Stimulated activated naive CD4-positive, alpha-beta T cell (primary cell): ENCODE results near the gene ZNRD2.
A peak's percentile ranks its signal among the peaks of the same experiment; 100 is the strongest.

Source experiments
- DNase-seq, 6 experiments: peaks; one replicate each; lab custom pipeline; 2025; lab: John Stamatoyannopoulos, UW

The ZNRD2 gene

DNA sequence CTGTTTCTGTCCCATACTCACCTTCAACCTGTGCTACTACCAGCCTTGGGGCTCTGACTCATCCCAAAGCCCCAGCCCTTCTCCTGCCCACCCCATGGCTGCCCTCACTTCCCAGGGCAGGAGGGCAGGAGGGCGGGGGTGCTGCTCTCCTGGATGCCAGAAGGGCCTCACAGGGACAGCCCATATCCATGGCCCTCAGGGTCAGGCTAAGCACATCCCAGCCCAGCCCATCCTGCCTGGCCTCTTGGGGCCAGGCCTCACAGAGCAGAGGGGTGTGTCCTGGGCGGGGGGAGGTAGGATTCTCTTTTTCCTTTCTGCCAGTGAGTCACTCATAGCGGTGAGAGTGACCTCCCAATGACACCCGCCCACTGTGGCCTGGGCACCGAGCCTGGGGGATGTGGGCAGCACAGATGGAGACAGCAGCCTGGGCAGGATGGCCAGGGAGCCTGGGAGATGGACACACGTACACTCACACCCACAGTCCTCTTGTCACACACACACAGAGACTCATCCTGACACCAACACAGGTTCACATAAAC, 14.5 kb upstream of the ZNRD2 start:
- no peak for DNase-seq

DNA sequence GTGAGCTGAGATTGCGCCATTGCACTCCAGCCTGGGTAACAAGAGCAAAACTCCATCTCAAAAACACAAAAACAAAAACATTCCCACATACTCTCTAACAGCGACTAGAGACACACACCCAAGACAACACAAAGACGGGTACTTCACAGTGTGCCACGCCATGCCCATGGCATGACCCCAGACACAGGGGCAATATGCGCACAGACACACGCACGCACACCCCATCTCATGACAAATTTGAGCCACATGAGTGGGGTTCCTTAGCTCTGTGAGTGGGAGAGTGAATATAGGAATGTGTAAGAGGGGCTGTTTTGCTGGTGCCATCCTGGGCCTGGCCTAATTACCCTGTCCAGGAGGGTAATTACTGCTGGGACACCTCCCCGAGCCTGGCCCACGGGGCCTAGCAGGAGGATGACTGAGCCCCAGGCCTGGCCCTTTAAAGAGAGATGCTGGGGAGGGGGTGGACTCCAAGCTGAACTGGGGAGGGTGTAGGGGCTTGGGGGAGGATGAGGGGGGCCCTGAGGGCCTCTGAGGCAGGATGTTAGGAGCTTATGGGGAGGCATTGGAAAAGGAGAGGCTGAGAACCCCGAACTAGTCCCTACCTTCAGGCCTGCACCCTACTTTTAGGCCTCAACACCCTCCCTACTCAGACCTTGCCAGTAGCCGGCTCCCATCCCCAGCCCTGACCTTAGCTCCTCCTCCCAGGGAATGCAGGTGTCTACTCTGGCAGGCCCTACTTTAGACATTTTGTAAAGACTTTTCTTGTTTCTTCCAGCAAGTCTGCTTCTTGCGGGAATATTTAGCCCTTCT, 13.6 kb upstream of the ZNRD2 start:
- DNase-seq, result peak in 1 of 6 experiments; percentile 17

DNA sequence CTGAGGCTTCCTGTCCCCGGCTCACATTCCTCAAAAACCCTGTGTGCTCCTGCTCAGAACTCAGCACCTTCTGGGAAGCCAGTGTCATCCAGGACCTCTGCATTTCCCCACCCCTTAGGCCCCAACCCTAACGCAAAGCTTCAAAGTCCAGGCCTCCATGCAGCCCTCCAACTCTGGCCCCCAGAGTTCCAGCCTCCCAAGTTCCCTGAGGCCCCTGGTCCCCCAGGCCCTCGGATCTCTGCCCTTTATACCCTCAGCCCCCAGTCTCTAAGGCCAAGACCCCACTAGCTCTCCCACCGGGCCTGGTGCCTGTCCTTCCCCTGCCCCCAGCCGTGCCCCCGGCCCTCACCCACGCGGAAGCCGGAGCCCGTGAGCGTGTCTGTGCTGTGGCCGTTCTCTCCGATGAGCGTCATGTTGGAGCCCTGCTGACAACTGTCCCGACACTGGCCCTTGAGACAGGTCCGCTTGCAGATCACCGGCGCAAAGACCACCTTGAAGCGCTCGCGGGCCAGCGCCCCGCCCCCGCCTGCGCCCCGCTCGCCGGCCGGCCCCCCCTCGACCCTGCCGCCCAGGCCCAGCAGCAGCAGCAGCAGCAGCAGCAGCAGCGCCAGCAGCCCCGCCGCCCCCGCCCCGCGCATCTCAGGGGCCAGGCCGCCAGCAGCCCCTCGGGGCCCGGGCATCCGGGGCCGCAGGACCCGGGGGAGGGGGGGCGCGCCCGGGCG, 12.8 kb upstream of the ZNRD2 start:
- peak in 3 of 6 experiments; percentile 26 to 38 (median 34) for DNase-seq

DNA sequence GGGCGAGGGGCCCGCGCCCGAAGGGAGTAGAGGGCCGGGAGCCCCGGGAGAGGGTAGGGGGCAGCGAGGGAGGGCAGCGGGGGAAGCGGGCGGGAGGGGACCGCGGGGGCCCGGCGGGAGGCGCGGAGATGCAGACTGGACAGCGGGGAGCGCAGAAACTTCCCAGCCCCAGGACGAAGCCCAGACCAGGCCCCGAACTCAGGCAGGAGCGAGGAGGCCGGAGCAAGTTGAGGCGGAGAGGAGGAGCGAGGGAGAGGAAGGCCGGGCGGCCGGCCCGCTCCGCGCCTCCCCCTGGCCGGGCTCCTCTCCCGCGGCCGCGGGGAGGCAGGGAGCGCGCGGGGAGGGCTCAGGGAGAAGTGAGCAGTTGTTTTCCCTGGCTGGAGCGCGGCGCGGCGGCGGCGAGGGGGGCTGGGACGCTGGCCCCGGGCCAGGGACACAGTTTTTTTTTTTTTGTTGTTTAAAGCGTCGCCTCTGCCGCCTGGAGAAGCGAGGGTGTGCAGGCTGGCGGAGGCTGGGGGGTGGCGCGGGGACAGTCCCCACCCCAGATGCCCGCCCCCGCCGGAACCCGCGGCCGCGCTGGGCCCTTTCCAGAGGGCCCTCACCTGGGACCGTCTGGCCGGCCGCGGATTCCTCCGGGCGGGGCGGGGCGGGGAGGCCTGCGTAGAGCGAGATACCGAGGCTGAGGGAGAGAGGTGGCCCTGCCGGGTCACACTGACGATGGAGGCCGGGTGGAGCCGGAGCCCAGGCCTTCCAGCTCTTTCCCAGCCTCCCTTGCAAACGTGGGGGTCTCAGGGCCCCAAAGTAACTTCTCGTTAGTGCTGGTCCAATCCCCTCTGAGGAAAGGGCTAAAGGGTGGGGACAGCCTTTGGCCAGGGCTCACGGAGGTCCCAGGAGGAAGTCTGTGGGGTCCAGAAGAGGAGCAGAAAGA, 12.0 kb upstream of the ZNRD2 start, which contains the start of gene LTBP3:
Gene LTBP3, minus strand, starts transcription at position 358 of the 928 bp plus-strand sequence. CDS start 400 bp downstream, outside the sequence.
- DNase-seq, result peak in 5 of 6 experiments; percentile 26 to 59 (median 48)

DNA sequence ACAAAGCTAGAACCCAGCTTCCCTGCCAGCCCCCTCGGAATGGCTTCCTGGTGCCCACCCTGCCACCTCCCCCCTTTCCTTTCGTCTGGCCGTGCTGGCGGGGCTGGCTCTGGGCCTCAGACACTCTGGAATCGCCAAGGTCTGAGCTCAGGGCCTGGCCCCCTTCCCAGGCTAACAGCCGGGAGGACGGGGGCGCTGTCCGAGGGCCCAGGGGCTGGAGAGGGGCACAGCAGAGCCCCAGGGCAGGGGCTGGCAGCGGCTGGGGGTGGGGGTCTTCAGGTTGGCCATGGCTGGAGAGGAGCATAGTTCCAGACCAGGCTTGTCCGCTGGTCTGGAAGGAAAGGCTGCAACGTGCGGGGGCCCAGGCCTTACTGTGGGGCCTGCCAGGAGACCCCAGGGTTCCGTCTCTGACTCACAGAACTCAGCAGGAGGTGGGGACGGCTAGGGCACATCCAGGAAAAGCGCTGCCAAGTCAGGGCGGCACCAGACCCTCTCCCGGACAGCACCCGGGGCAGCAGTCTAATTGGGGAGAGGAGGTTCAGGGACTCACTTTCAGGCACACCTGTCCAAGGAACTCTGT, 11.3 kb upstream of the ZNRD2 start:
- DNase-seq, result no peak

DNA sequence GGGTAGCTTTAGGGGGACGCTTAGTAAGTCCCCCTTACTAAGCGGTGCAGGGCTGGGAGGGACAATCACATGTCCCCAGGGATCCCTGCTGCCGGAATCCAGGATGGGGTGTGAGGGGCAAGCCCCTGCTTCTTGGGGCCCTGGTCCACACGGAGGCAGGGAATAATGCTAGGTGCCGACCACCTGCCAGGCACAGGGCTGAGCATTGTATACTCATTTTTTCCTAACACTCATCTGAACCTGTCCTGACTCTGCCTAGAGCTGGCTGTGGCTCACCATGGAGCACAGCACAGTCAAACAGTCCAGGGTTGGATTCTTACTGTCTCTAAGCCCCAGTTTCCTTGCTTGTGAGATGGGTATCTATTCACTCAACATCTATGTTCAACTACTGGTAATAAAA, 10.7 kb upstream of the ZNRD2 start:
- DNase-seq, result no peak

DNA sequence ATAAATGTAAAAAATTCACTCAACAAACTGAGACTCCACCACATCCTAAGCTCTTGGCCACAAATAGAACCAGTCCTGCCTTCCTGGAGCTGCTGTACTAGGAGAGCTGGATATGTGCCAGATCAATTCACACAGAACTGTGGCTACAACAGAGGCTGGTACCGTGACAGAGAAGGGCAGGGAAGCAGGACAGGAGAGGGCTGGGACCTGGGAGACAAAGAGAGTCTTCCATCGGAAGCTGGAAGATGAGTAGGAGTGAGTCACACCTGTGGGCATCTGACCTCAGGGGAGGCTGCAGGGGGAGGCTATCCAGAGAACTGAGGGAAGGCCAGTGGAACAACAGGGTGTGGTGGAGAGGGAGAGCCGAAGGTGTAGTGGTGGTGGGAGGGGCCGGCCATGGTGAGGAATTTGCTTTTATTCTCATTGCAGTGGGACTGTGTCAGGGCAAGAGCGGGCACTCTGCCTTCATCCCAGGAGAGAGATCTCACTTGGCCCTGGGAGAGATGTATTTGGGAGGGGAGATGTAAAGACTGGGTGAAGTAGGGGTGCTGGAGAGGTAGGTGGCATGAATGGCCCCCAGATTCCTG, 10.2 kb upstream of the ZNRD2 start:
- no peak for DNase-seq

DNA sequence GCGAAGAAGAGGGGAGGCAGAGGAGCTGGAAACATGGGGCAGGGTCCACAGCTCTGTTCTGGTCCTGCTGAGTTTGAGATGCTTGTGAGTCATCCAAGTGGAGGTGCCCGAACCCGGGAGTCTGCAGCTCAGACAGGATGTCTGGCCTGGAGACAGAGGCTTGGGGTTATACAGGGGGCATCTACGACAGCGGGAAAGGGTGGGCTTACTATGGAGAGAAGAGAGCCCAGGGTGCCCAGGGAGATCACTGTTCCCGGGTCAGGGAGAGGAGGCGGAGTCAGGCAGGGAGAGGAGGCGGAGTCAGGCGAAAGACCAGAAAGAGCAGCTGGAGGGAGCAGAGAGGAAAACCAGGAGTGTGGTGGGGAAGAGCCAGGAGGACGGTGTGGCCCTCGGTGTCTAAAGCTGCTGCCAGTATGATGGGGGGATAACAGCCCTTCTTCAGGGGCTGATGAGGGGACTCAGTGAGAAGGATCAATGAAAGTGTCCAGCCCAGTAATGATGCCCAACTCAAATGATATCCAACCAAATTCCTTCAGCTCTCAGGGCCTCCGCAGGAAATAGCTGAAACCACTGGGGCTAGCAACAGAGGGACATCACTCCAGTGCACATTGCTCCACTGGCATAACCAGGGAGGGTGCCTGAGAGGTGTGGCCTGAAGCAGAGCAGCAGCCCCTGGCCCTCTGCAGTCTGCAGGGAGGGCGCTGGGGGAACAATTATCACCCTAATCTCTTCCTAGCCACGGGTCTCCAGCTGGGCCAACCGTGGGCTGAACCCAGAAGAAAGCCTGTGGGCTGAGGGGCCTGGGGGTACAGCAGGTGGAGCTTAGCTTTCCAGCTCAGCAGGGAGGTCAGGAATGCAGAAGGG, 9.5 kb upstream of the ZNRD2 start:
- no peak for DNase-seq

DNA sequence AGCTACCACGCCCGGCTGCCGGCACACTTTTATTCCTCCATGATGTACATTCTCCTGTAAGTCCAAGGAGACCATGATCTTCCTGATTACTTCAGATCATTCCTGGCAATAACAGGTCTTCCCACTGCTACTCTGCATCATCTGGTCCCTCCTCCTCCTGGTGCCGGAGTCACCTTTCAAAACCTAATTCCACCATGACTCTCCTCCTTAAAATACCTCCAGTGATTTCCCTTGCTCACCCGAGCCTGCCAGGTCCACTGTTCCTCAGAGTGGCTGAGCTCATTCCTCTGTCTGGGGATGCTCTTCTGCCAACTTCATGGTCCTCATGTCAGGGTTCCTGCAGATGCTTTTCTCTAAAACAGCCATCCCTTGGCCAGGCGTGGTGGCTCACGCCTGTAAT, 8.3 kb upstream of the ZNRD2 start:
- no peak for DNase-seq

DNA sequence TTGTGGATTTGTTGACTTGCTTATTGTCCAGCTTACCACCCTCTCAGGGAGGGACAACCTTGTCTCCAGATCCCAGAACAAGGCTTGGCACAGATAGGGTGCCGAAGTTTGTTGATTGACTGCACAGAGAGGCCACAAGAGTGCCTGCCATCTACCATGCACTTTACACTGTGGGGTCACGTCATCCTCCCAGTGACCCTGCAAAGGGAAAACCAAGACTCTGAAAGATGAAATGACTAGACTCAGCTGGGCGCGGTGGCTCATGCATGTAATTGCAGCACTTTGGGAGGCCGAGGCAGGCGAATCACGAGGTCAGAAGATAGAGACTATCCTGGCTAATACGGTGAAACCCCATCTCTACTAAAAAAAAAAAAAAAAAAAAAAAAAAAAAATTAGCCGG, 7.5 kb upstream of the ZNRD2 start:
- no peak for DNase-seq

DNA sequence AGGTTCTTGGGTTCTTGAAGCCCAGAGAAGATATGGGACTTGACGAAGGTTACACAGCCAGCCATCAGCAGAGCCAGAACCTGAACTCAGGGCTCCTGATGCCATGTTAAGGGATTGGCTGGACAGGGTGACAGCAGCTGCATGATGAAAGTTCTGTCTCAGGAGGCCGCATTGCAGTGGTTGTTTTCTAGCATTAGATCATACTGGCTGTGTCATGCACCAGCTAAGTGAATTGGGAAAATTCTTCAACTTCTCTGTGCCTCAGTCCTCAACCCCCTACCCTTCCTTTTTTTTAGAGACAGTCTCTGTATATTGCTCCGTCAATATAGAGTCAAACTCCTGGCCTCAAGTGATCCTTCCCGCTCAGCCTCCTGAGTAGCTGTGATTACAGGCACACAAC, 6.7 kb upstream of the ZNRD2 start:
- no peak for DNase-seq

DNA sequence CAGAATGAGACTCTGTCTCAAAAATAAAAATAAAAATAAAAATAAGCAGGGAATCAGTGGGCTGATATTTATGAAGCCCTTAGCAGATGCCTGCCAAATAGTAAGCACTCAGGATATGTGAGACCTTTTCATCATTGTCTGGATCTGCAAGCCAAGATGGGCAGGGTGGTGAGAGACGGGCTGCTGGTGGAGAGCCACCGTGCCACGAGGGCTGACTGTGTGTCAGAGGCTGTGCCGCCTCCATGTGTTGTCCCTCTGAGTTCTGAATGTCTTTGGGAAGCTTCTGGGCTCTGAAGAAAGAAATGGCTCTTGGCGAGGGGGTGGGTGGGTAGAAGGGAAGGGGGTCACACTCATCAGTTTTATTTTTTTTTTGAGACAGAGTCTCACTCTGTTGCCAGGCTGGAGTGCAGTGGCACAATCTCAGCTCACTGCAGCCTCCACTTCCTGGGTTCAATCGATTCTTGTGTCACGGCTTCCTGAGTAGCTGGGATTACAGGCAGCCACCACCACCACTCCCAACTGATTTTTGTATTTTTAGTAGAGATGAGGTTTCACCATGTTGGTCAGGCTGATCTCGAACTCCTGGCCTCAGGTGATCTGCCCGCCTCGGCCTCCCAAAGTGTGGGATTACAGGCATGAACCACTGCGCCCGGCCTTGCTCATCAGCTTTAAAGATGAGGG, 5.3 kb upstream of the ZNRD2 start:
- DNase-seq, result peak in 3 of 6 experiments; percentile 23 to 41 (median 40)

DNA sequence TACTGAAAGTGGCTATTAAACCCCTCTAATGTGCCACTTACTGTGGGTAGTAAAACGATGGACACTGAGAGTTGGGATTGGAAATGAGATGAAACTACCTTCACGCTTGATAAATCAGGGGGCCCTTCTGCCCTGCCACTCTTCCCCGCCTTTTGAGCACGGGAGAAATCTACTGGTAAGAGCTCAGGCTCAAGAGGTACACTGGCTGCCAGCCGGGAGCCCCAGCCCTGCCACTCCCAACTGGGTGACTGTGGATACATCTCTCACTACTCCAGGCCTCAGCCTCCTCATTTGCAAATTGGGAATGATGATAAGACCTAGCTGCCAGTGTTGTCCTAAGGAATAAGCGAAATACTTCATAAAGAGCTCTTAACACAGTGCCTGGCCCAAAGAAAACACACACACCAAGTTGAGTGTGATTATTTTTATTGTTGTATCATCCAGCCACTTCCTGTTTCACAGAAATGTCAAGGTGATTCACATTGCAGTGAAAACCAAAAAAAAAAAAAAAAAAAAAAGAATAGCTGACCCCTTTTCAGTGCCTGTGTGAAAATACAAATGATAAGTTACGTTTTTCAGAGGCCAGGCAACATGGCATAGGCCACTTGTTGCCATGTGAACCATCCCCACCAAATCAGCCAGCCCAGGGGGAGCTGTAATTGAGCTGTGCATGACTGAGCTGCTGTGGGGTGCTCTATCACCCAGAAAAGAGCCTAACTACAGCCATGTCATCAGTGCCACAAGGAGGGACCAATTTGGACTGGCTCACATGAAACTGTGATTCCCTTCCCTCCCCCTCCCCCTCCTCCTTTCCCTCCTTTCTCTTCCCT, 4.4 kb upstream of the ZNRD2 start:
- peak in 1 of 6 experiments; percentile 12 for DNase-seq

DNA sequence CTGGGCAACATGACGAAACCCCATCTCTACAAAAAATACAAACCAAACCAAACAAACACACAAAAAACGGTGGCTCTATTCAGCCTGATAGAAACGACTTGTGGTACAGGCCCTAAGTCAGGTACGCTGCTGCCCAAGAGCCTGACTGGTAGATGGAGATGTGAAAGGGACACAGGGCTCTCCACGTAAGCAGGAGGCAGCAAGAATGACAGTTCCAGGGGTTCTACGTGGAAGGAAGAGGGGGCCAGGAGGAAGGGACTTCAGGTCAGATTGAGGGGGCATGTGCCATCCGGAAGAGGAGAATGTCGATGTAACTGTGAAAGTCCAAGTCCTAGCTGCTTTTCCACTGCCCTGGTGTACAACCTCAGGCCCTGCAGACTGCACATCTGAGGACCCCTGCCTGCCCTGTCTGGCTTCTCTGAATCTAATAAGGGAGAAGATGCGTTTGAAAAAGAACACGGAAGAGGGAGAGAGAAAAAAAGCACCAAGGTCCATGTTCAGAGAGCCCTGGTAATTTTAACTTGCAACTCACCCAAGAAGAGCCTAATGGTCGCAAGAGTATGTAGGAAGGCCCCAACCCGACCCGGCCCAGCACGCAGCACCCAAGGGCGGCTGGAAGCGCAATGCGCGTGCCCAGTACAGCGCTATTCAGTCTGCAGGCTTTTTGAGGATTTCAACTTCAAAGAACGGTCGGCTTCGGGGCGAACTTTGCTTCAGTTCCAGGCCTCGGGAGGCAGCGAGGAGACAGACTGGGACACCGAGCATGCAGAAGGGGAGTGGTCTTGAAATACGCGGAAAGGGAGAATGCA, 909 bp upstream of the ZNRD2 start:
- peak in 3 of 6 experiments; percentile 35 to 97 (median 87) for DNase-seq

DNA sequence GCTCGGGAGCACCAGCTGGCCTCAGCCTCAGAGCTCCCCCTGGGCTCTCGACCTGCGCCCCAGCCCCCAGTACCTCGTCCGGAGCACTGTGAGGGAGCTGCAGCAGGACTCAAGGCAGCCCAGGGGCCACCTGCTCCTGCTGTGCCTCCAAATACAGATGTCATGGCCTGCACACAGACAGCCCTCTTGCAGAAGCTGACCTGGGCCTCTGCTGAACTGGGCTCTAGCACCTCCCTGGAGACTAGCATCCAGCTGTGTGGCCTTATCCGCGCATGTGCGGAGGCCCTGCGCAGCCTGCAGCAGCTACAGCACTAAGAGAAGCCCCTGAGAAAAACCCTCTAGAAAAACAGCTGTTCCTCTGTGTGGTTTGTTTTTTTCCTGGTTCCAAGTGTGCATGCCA, 1.1 kb downstream of the ZNRD2 start:
- DNase-seq, result no peak

DNA sequence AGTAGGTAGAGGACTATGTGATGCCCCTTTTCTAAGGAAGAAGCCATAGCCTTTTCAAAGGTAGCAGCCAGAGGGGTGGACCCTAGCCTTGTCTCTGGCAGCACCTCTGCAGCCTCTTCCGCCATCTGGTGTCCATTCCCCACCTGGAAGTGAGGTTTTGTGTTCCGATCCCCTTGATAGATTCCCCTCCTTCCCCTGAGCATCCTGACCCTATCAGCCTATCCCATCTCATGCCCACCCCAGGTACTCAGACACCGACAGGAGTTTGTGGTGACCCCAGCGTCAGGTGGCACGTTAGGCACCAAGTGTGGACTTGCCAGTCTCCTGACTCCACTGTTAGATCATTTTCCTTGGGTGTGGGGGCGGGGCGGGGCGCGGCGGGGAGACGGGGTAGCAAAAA, 1.7 kb downstream of the ZNRD2 start:
- DNase-seq, result no peak

DNA sequence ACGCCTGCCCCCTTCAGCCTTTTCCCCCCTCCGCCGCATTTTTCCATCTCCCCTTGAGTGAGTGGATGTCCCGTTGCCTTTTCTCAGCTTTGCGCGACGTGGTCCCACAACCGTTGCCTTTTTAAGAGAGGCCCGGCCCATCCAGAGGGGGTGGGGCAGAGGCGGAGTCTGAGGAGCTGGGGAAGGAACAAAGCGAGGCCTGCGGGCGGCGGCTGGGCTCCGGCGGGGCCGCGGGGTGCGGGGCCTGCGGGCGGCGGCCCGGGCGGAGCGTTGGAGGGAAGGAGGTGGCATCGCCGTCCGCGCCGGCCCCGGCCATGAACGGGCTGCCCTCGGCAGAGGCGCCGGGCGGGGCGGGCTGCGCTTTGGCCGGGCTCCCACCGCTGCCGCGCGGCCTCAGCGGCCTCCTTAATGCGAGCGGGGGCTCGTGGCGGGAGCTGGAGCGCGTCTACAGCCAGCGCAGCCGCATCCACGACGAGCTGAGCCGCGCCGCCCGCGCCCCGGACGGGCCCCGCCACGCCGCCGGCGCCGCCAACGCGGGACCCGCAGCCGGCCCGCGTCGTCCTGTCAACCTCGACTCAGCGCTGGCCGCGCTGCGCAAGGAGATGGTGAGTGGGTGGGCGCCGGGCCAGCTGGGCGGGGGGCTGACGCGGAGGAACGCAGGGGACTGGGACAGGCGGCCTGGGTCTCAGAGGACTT, 2.2 kb downstream of the ZNRD2 start, which contains the start of gene FAM89B:
Gene FAM89B, plus strand, starts transcription at position 183 of the 696 bp plus-strand sequence. Its CDS starts 132 bp downstream, at position 315.
- peak; percentile 77 to 87 (median 83) for DNase-seq
